ENCODE results near the gene SPECC1. TPM values are rescaled to one million over a fixed set of nuclear protein-coding genes. Genes with fewer than 3 reads are reported as not detected.
"Not testable (repeated sequence)": the region's sequence is repeated elsewhere in the genome, so short reads cannot be mapped to it uniquely, and the experiment has no call there.

SPECC1 gene
- total RNA-seq, 1 donor from 2014 or later, result 38.0 TPM

DNA sequence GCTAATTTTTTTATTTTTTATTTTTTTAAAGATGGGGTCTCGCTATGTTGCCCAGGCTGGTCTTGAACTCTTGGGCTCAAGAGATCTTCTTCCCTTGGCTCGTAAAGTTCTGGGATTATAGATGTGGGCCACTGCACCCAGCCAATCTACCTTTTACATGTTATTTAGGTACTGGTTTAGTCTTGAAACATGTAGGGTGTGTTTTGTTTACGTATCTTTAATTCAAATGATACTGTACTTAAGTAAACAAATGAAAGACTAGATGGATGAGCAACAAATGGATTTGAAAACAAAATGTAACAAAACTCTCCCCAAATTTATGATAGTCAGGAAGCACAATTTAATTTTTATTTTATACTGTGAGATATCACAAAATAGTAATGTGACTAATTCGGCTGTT lies 250.5 kb downstream of the SPECC1 start:
- TF ChIP-seq, protein P1, sequence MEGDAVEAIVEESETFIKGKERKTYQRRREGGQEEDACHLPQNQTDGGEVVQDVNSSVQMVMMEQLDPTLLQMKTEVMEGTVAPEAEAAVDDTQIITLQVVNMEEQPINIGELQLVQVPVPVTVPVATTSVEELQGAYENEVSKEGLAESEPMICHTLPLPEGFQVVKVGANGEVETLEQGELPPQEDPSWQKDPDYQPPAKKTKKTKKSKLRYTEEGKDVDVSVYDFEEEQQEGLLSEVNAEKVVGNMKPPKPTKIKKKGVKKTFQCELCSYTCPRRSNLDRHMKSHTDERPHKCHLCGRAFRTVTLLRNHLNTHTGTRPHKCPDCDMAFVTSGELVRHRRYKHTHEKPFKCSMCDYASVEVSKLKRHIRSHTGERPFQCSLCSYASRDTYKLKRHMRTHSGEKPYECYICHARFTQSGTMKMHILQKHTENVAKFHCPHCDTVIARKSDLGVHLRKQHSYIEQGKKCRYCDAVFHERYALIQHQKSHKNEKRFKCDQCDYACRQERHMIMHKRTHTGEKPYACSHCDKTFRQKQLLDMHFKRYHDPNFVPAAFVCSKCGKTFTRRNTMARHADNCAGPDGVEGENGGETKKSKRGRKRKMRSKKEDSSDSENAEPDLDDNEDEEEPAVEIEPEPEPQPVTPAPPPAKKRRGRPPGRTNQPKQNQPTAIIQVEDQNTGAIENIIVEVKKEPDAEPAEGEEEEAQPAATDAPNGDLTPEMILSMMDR (conservative IDR thresholded peaks at IDR 0.05), result no peak
- H3K36me3 Mint-ChIP-seq, result peaks cover 31% of the 10 kb centered on the region
- no peak overlapping the region for H3K4me3 Mint-ChIP-seq
- peaks cover 19% of the 10 kb centered on the region for H3K4me1 Mint-ChIP-seq (ENCODE audit: unreplicated experiment)
- no peak overlapping the region for H3K27ac Mint-ChIP-seq
- H3K9me3 Mint-ChIP-seq, result peaks cover 7% of the 10 kb centered on the region
- no peak for DNase-seq (ENCODE audit: extremely low spot score, unreplicated experiment)
- H3K27me3 Mint-ChIP-seq, result no peaks in the 10 kb centered on the region

DNA sequence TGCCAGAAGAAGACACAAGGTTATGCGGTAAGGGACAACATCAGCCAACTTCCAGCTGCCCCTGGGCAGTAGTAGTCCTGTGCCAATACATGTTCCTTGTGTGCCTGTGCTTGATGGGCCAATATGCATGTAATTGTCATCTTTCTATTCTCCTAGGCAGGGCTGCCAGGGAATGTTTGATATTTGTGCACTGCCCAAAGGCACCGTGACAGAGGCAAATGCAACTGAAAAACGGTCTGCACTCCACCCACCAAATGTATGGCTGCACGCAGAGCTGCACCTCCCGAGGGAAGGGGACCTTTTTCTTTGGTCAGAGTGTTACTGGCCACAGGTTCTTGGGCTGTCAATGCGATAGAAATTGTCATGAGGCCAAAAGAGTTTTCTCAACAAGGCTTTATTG lies 251.1 kb downstream of the SPECC1 start:
- H3K4me1 Mint-ChIP-seq (ENCODE audit: unreplicated experiment), result peaks cover 15% of the 10 kb centered on the region
- no peak overlapping the region for H3K27ac Mint-ChIP-seq
- H3K27me3 Mint-ChIP-seq, result no peaks in the 10 kb centered on the region
- DNase-seq (ENCODE audit: extremely low spot score, unreplicated experiment), result no peak
- H3K36me3 Mint-ChIP-seq, result peaks cover 35% of the 10 kb centered on the region
- H3K4me3 Mint-ChIP-seq, result no peak overlapping the region
- TF ChIP-seq, protein P1 (conservative IDR thresholded peaks at IDR 0.05), result no peak
- peaks cover 7% of the 10 kb centered on the region for H3K9me3 Mint-ChIP-seq

DNA sequence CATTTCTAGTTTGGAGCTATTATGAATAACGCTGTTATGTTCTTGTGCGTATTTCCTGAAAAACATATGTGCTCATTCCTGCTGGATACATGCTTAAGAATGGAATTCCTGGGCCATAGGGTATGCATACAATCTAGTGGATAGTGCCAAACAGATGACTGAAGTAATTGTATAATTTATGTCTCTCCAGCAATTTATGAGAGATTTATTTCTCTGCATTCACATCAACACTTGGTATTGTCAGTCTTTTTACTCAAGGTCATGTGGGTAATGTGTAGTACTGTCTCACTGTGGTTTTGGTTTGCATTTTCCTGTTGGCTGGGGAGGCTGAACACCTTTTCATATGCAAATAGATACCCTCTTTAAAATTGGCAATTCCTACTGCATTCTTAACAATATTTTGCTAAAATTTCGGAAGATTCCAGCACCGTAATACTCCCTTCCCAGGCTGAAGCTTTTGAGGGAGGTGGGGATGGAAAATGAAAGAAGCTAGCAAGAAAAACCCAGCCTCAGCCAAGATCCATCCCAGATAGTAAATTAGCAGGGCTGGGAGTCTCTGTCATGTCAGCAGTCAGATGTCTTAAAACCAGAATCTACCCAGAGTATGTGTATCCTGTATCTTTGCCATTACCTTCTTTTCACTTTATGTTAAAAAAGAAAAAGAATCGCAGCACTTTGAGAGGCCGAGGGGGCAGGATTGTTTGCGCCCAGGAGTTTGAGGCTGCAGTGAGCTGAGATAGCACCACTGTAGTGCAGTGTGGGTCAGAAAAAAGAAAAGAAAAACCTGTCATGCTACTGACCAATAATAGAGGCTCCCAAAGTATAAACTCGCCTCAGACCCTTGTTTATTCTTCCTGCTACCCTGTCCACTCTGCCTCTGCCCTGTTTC lies 253.3 kb downstream of the SPECC1 start:
- Mint-ChIP-seq H3K9me3 (peaks cover 6% of the 10 kb centered on the region), H3K4me1 (ENCODE audit: unreplicated experiment) (peaks cover 20% of the 10 kb centered on the region), H3K36me3 (peaks cover 31% of the 10 kb centered on the region), H3K27me3 (no peaks in the 10 kb centered on the region), H3K4me3 (no peak overlapping the region), H3K27ac (peak overlapping the region; percentile 3)
- TF ChIP-seq, protein P1 (conservative IDR thresholded peaks at IDR 0.05), result no peak
- no peak for DNase-seq (ENCODE audit: extremely low spot score, unreplicated experiment)

GRCh38 chr17:20263115-20263433 lies 253.9 kb downstream of the SPECC1 start:
- not testable (repeated sequence) for H3K27me3 Mint-ChIP-seq; H3K4me3 Mint-ChIP-seq; H3K27ac Mint-ChIP-seq; H3K9me3 Mint-ChIP-seq; DNase-seq (ENCODE audit: extremely low spot score, unreplicated experiment)
- H3K4me1 Mint-ChIP-seq (ENCODE audit: unreplicated experiment), result peaks cover 25% of the 10 kb centered on the region
- H3K36me3 Mint-ChIP-seq, result peaks cover 25% of the 10 kb centered on the region

DNA sequence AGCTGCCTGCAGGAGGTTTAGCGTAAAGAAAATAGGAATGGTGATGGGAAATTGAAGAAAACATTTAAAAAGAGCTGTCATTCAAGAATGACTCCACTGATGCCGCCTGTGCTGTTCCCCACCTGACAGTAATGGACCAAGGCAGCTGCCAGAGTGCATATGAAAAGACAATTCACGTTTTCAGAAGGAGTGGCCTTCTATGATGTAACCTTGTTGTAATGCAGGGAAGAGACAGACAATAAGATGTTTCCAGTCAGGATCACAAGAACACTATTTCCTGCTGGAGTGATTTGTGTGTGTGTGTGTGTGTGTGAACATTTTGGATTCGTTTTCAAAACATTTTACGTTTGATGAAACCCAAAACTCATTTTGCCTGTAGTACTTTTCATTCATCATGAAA lies 254.4 kb downstream of the SPECC1 start:
- TF ChIP-seq, protein P1 (conservative IDR thresholded peaks at IDR 0.05), result no peak
- Mint-ChIP-seq H3K9me3 (no peaks in the 10 kb centered on the region), H3K36me3 (peaks cover 21% of the 10 kb centered on the region), H3K27me3 (no peaks in the 10 kb centered on the region), H3K4me3 (no peak overlapping the region), H3K27ac (no peak overlapping the region), H3K4me1 (ENCODE audit: unreplicated experiment) (peaks cover 25% of the 10 kb centered on the region)
- no peak for DNase-seq (ENCODE audit: extremely low spot score, unreplicated experiment)

GRCh38 chr17:20264996-20265395 lies 255.8 kb downstream of the SPECC1 start:
- Mint-ChIP-seq H3K4me3 (no peak overlapping the region), H3K27ac (no peak overlapping the region), H3K27me3 (no peaks in the 10 kb centered on the region), H3K9me3 (no peaks in the 10 kb centered on the region), H3K36me3 (peaks cover 16% of the 10 kb centered on the region), H3K4me1 (ENCODE audit: unreplicated experiment) (peaks cover 25% of the 10 kb centered on the region)
- TF ChIP-seq, protein P1 (conservative IDR thresholded peaks at IDR 0.05), result no peak
- DNase-seq (ENCODE audit: extremely low spot score, unreplicated experiment), result no peak
